ENCODE data around the gene RGS7. TPM values are rescaled to one million over a fixed set of nuclear protein-coding genes. Genes with fewer than 3 reads are reported as not detected.

The RGS7 gene
- total RNA-seq, 2 donors from 2014 or later: 0.10 to 0.24 TPM

GRCh38 chr1:241007668-241008067 is 349.3 kb downstream of the RGS7 start:
- intact Hi-C loops (cut with DNase I): no loop called here
- Histone ChIP-seq H3K4me1 (no peaks in the 10 kb centered on the region), H3K4me3 (no peak overlapping the region), H3K27ac (no peak overlapping the region), H3K9ac (ENCODE audit: low read depth in 2 of 2, low read length in 2 of 2) (no peak overlapping the region), H3K27me3 (no peaks in the 10 kb centered on the region), H3K9me3 (no peaks in the 10 kb centered on the region), H3K36me3 (no peaks in the 10 kb centered on the region)
- peak; percentile 39 for DNase-seq
- TF ChIP-seq CTCF (IDR thresholded peaks at IDR 0.05): no peak

DNA sequence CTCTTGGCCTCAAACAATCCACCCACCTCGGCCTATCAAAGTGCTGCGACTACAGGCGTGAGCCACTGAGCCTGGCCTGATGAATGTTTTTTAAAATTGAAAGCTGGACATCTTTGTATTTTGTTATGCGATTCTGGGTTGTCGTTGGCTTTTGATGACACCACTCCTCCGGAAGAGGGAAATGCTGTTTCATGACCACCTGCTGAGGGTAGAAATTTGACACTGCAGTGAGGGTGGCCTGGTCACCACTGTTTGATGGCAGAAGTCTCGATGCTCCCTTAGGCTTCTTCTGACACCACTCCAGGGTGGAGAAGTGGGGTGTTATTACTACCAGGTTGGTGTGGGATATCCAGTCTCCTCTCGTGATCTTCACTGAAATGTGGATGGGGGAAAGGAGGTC is 357.2 kb downstream of the RGS7 start:
- Histone ChIP-seq H3K36me3 (no peaks in the 10 kb centered on the region), H3K9me3 (no peaks in the 10 kb centered on the region), H3K27me3 (no peaks in the 10 kb centered on the region), H3K27ac (no peak overlapping the region), H3K4me3 (no peak overlapping the region), H3K9ac (ENCODE audit: low read depth in 2 of 2, low read length in 2 of 2) (no peak overlapping the region), H3K4me1 (no peaks in the 10 kb centered on the region)
- no peak for TF ChIP-seq CTCF (IDR thresholded peaks at IDR 0.05)
- DNase-seq: no peak
- intact Hi-C loops (cut with DNase I): no loop called here

DNA sequence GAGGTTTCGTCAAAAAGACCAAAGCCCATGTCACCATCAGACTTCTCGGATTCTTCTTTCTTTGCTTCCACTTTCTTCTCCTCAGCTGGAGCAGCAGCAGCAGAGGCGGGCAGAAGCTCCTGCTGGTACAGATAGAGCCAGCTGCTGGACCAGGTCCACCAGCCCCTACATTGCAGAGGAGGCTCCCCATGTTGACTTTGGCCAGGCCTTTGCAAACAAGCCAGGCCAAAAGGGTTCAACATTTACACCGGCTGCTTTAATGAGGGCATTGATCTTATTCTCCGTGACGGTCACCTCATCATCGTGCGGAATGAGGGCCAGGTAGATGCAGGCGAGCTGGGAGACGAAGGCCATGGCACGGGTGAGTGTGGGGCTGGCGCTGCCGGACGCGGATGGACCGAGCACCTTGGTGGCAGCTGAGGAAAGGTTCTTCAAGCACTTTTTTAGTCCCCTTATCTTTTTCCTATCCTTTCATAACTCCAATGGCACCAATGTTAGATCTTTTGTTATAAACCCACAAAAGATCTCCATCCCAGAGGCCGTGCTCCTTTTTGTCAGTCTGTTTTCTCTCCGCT is 358.5 kb downstream of the RGS7 start:
- Histone ChIP-seq H3K36me3 (no peaks in the 10 kb centered on the region), H3K9ac (ENCODE audit: low read depth in 2 of 2, low read length in 2 of 2) (no peak overlapping the region), H3K9me3 (no peaks in the 10 kb centered on the region), H3K4me1 (no peaks in the 10 kb centered on the region), H3K27me3 (no peaks in the 10 kb centered on the region), H3K27ac (no peak overlapping the region), H3K4me3 (no peak overlapping the region)
- TF ChIP-seq CTCF (IDR thresholded peaks at IDR 0.05): no peak
- DNase-seq: no peak
- intact Hi-C loops (cut with DNase I): no loop called here

DNA sequence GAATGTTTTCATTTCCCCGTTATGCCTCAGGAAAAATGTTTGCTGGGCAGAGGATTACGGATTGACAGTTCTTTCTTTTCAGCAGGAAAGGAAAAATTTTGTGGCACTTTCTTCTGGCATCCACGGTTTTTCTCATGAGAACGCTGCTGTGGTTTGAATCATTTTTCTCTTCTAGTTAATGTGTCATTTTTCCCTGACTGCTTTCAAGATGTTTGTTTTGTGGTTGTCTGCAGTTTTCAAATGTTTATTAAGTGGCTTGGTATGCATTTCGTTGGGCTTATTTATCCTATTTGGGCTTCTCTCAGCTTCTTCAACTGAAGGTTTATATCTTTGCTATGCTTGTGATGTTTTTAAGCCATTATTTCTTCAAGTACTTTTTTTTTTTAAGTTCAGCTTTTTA is 359.0 kb downstream of the RGS7 start:
- intact Hi-C loops (cut with DNase I): no loop called here
- H3K4me3 ChIP-seq: no peak overlapping the region
- no peak for TF ChIP-seq CTCF (IDR thresholded peaks at IDR 0.05)
- no peak for DNase-seq
- no peaks in the 10 kb centered on the region for H3K9me3 ChIP-seq
- H3K9ac ChIP-seq (ENCODE audit: low read depth in 2 of 2, low read length in 2 of 2): no peak overlapping the region
- no peaks in the 10 kb centered on the region for H3K36me3 ChIP-seq
- H3K4me1 ChIP-seq: no peaks in the 10 kb centered on the region
- no peak overlapping the region for H3K27ac ChIP-seq
- H3K27me3 ChIP-seq: no peaks in the 10 kb centered on the region

GRCh38 chr1:240993004-240993403 is 364.0 kb downstream of the RGS7 start:
- H3K4me1 ChIP-seq: no peaks in the 10 kb centered on the region
- no peak overlapping the region for H3K9ac ChIP-seq (ENCODE audit: low read depth in 2 of 2, low read length in 2 of 2)
- H3K27ac ChIP-seq: no peak overlapping the region
- no peaks in the 10 kb centered on the region for H3K9me3 ChIP-seq
- no peak for TF ChIP-seq CTCF (IDR thresholded peaks at IDR 0.05)
- DNase-seq: no peak
- H3K4me3 ChIP-seq: no peak overlapping the region
- H3K27me3 ChIP-seq: no peaks in the 10 kb centered on the region
- intact Hi-C loops (cut with DNase I): no loop called here
- no peaks in the 10 kb centered on the region for H3K36me3 ChIP-seq
